HG03342 (cell line): ENCODE results near the gene XPO4.

ENCODE experiments used
- ATAC-seq: cut with Tn5 transposase; IDR thresholded peaks from one replicate; pipeline ENCODE4 v1.9.1; 2021; ENCODE audit warnings: mild to moderate bottlenecking, moderate library complexity; ENCODE audit not compliant: unreplicated experiment

XPO4 gene

DNA sequence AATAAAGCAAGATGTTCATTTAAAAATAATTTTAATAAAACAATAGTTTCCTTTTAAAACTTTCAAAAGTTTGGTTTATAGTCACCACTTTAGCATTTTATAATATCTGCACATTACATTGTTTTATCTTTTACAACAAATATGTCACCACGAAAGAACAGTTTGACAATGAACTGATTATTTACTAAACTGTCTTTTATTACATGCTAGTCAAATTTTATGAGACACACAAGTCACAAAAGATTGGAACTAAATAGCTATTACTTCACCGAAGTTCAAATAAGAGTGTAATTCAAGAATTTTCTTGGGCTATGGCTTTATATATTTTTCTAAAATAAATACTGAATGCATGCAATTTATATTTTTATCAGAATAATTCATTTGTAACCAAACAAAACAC, 71.3 kb downstream of the XPO4 start:
- ATAC-seq = no peak

DNA sequence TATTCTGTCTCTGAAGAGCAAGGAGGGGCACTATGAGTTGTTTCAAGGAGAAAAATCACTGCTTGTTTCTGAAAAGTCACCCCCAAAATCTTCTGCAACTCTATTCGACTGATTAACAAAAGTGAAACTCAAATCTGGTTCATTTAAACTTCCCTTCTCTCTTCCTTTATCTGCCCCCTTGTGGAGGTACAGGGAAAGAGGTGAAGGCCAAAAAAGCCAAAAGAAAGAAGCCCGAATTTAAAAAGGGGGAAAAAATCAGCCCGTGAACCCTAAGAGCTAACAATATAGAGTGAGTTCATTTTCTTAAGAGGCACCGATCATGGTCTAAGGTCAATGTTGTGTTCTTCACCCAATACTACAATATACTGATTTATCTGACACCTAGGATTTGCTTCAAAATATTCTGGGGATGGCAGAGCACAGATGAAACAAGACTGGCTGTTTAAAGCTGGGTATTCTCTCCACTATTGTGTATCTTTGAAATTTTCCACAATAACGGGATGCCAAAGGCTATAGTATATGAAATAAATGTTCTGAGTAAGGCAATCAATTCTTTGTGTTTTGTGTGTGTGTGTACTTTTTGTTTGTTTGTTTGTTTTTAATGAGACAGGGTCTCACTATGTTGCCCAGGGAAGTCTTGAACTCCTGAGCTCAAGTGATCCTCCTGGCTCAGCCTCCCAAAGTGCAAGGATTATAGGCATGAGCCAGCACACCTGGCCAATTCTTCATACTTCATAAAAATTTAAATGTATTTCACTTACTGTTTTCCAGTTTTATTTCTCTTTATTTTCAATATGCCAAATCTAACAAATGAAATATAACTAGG, 73.8 kb downstream of the XPO4 start:
- ATAC-seq = peak; percentile 63

GRCh38 chr13:20826843-20827560, 75.5 kb downstream of the XPO4 start:
- no peak for ATAC-seq

DNA sequence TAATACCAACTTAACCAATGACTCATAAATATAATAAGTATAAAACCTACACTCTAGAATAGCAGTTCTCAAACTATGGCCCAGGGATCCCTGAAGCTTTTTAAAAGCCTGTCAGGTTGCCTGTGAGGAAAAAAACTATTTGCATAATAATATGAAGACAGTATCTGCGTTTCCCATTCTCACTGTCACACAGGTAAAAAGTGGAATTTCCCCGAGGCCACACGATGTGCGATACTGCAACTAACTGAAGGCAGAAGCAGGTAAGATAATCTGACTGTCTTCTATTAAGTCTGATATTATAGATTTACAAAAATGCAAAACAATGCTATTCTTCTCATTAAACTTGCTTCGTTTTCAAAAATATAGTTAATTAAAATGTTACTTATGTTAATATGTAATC, 76.2 kb downstream of the XPO4 start:
- ATAC-seq = no peak

DNA sequence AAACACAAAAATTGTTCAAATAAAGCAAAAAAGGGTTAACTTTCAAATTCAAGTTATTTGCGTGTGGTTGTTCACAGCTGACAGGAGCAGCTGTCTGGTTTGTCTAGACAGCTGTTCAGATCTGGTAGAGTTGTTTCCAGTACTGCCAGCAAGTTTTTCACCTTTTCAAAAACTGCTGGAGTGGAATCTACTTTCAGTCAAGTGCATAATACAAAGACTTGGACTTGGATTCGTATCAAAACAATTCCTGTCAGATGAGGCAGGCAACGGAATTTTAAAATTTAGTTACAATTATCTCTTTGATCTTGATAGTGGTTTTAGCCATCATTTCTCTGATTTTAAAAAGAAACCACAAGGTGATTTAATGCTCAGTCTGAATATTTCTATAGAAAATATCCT, 77.1 kb downstream of the XPO4 start:
- ATAC-seq = no peak

DNA sequence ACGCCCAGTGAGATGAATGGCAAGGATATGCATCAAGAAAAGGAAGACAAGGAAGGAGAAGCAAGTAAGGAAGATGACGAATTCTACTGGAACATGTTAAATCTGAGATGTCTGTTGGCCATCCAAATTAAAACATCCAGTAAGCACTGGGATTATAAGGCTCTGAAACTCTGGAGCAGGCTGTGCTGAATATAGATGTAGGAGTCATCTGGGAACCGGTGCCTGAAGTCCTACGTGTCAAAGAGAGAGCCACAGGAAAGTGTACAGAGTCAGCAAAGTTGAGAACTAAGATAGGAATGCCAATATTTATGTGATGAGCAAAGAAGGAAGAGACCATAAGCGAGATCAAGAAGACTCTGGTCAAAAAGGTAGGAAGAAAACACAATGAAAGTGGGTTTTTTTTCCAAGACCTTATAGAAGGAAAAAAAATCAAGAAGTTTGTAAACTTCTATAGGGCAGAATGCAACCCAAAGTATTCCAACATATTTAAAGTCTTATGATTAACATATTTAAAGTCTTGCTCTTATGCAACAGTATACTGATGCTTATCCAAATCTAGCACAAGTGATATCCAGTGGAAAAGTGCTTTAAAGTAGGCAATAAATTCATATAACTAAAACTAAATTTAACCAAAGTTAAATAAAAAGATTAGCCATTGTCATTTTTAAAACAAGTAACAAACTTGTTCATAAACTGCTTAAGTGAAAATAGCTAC, 77.6 kb downstream of the XPO4 start:
- ATAC-seq = no peak

- no peak for ATAC-seq
These were observed 79.5 kb downstream of the XPO4 start for GRCh38 chr13:20823071-20823470.

DNA sequence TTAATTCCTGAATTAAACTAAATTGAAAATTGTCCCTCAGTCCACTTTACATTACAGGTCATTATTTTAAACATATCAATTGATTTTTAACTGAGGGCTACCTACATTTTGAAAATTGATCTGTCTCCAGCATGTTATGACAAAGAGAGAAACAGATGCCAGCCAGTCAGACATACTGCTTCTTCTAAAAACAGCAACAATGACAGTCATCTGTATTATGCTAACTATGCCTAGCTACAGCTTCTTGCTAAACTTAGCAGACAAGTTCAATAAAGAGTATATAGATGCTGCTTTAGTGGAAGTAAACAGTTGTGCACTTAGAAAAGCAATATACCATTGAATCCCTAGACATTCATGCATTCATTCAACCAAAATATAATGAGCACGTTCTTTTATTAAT, 80.1 kb downstream of the XPO4 start:
- no peak for ATAC-seq

DNA sequence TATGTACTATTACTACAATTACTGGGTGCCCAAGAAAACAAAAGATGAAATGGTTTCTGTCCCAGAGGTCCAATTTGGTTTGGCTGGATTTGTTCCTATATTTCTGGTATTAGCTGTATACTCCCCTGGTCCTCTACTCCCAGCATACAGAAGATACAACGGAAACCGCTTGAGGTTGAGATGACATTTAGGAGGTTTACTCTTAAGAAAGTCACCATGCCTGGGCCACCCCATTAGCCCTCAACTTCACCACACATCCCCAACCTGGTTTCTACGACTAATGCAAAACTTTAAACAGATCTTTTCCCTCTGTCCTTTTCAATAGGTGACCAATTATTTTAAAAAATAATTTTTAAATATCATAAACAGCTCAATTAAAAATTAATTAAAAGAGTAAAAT, 82.8 kb downstream of the XPO4 start:
- ATAC-seq = no peak

- no peak for ATAC-seq
These were observed 87.1 kb downstream of the XPO4 start for GRCh38 chr13:20815464-20815863.

- ATAC-seq = no peak
These were observed 88.2 kb downstream of the XPO4 start for GRCh38 chr13:20814224-20814910.

DNA sequence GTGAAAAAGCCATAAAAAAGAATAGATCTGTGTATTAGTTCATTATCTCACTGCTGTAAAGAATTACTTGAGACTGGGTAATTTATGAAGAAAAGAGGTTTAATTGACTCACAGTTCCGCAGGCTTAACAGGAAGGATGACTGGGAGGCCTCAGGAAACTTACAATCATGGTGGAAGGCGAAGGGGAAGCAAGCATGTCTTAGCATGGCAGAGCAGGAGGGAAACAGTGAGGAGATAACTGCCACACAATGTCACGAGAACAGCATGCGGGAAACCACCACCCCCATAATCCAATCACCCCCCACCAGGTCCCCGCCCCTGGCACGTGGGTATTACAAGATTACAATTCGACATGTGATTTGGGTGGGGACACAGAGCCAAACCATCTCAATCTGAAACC, 89.7 kb downstream of the XPO4 start:
- no peak for ATAC-seq

GRCh38 chr13:20810808-20811207, 91.7 kb downstream of the XPO4 start:
- ATAC-seq = no peak

DNA sequence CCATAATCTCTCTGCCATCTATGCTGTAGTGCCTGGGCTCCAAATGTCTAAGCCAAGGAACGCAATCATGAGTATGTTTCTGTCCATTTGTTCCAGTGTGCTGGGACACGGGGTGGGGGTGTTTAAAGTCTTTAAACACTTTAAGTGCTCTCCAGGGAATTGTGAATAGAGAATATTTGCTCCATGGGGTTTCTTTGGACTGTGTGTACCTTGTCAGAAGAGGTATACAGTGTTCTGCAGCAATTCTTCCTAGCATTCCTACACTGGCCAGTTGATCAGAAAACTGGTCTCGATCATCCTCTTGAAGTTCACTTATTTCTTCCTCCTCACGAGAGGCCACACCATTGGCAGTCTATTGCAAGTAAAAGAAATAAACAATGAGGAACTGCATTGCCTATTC, 93.7 kb downstream of the XPO4 start:
- ATAC-seq = no peak

- ATAC-seq = no peak
These were observed 99.2 kb downstream of the XPO4 start for GRCh38 chr13:20803180-20803965.

- no peak for ATAC-seq
These were observed 100.8 kb downstream of the XPO4 start for GRCh38 chr13:20801707-20802106.

DNA sequence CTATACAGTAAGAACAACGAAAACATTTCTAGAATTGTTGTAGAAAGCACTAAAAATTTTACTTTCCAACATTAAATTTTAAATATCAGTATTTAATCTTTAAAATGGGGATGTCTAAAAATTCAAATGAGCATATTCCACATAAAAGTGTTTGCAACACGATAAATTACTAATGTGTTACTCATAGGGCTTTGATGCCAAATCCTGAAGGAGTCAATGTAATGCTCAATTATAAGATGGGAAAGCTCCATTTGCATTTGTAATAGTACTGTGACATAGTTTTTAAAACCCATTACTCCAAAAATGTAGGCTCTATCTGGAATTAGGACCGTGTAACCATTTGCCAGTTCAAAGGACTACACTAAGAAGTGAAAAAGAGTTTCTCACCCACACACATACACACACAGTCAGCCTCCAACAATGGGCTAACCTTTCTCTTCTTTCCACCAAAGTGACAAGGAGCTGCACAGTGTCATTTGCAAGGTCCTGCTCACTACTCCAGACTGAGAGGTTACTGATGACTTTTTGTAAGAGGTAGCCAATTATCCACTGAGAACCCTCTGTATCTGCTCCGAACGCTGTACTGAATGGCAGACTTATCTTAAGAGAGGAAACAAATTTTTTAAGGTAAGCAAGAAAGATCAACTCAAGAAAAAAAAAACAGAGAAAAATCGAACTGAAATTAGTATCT, 102.7 kb downstream of the XPO4 start:
- ATAC-seq = no peak

GRCh38 chr13:20798027-20798426, 104.5 kb downstream of the XPO4 start:
- ATAC-seq = no peak

GRCh38 chr13:20796791-20797508, 105.6 kb downstream of the XPO4 start:
- ATAC-seq = no peak
